Measurements from ENCODE around the gene SCRN2. TPM values are rescaled to one million over a fixed set of nuclear protein-coding genes. Genes with fewer than 3 reads are reported as not detected.

The SCRN2 gene
- total RNA-seq (2021): 50.8 to 54.1 TPM (median 51.6 TPM) in 3 replicates
- percentile 74 among the genes with signal in this experiment for Bru-seq, nascent RNA
- long read RNA-seq, experiment 1, transcript SCRN2-212 (7 exons, 1,745 nt): minor isoform, 17 of 146 reads
- long read RNA-seq, experiment 1, transcript SCRN2-201 (8 exons, 1,548 nt): major isoform, 41 of 146 reads
- long read RNA-seq, experiment 1, transcript SCRN2-202 (7 exons, 1,779 nt): minor isoform, 8 of 146 reads
- long read RNA-seq, experiment 1, partial matches to known transcripts: 25 of 146 reads
- long read RNA-seq, experiment 1, other reads (novel, unspliced or antisense): 53 of 146 reads
- long read RNA-seq, experiment 2, transcript SCRN2-201 (8 exons, 1,548 nt): minor isoform, 11 of 48 reads
- long read RNA-seq, experiment 2, transcript SCRN2-212 (7 exons, 1,745 nt): major isoform, 12 of 48 reads
- long read RNA-seq, experiment 2, partial matches to known transcripts: 11 of 48 reads
- long read RNA-seq, experiment 2, other reads (novel, unspliced or antisense): 13 of 48 reads
- long read RNA-seq, experiment 3, transcript SCRN2-201 (8 exons, 1,548 nt): major isoform, 28 of 73 reads
- long read RNA-seq, experiment 3, transcript SCRN2-212 (7 exons, 1,745 nt): minor isoform, 14 of 73 reads
- long read RNA-seq, experiment 3, partial matches to known transcripts: 6 of 73 reads
- long read RNA-seq, experiment 3, other reads (novel, unspliced or antisense): 22 of 73 reads

DNA sequence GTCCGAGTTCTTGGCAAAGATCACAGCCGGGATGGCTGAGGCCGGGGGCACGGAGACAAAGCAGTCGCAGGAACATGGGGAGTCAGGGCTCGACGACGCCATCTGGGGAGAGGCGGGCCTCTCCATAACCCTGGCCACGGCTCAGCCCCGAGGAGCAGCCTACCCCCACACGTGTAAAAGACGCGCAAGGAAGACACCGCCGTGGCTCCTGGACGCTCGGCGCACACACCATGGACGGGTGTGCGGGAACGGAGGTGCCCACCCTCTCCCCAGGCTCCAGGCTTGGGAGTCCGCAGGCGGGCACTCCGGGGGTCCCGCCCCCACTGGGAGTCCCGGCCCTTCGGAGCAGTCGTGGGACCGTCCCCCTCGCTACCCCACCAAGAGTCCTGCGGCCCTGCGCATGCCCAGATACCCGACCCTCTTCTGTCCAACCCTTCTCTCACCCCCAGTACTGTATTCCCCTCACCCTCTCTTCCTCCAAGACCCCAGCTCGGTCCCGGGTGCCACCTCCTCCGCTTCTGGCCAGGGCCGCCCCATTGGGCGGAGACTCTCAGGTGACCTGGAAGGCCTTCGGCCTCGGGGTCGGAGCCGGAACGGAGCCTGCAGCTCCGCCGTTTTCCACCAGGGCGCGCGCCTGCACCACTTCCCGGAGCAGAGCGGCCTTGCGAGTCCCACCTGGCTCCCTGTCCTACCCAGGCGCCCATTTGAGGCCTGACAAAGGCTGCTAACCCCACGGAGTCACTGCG, at the start of gene SCRN2:
Gene SCRN2, minus strand, starts transcription at position 532 of the 746 bp plus-strand sequence. Its CDS starts 430 bp downstream, at position 102.
- Mint-ChIP-seq H3K4me1 (peaks cover 41% of the 10 kb centered on the region), H3K27me3 (ENCODE audit: low read depth) (peaks cover 19% of the 10 kb centered on the region), H3K36me3 (no peaks in the 10 kb centered on the region; the same call in 1 of the 2 replicates), H3K4me3 (peak within 1 kb of the TSS; percentile 95), H3K27ac (peak within 1 kb of the TSS; percentile 80; the same call in 1 of the 2 replicates), H3K9me3 (no peaks in the 10 kb centered on the region)
- peak; percentile 97 for DNase-seq (ENCODE audit: low spot score)
- ChIA-PET POLR2A (interaction anchor here (0.8 to 1.8 kb wide), 4 partner anchors 44 to 191 kb away, joined by 3 to 8 read pairs (median 5); partner anchors contain the start of genes KPNB1 and SP2), CTCF (interaction anchor here (0.6 to 19.3 kb wide), 38 partner anchors 10 to 209 kb away, joined by 3 to 1122 read pairs (median 6); partner anchors contain the start of genes CDK5RAP3, LRRC46, MRPL10 and OSBPL7)
- ATAC-seq: peak; percentile 95
- TF ChIP-seq ZNF423 (CRISPR knock-in tag; IDR thresholded peaks at IDR 0.05) (peak; percentile 94), GRHL2 (CRISPR knock-in tag; IDR thresholded peaks at IDR 0.05; ENCODE audit: insufficient replicate concordance, severe bottlenecking) (no peak), FOXP1 (CRISPR knock-in tag; IDR thresholded peaks at IDR 0.05; ENCODE audit: borderline replicate concordance) (peak; percentile 48; the same call in 1 of the 2 replicates), FOXK1 (CRISPR knock-in tag; IDR thresholded peaks at IDR 0.05) (0 out of 2 replicates have a peak, but pooled peaks have one; percentile 31), ESRRA (CRISPR knock-in tag; IDR thresholded peaks at IDR 0.05; ENCODE audit: borderline replicate concordance) (0 out of 2 replicates have a peak, but pooled peaks have one; percentile 23), JAZF1 (CRISPR knock-in tag; IDR thresholded peaks at IDR 0.05) (no peak), MYBL2 (CRISPR knock-in tag; IDR thresholded peaks at IDR 0.05) (no peak), SP1 (CRISPR knock-in tag; conservative IDR thresholded peaks at IDR 0.05) (peak; percentile 71; the same call in 1 of the 2 replicates), NFYB (CRISPR knock-in tag; conservative IDR thresholded peaks at IDR 0.05; ENCODE audit: low read depth) (peak; percentile 80)
- TF ChIP-seq, protein P1, sequence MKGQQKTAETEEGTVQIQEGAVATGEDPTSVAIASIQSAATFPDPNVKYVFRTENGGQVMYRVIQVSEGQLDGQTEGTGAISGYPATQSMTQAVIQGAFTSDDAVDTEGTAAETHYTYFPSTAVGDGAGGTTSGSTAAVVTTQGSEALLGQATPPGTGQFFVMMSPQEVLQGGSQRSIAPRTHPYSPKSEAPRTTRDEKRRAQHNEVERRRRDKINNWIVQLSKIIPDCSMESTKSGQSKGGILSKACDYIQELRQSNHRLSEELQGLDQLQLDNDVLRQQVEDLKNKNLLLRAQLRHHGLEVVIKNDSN (CRISPR knock-in tag; IDR thresholded peaks at IDR 0.05): peak; percentile 84
- TF ChIP-seq, protein P2, sequence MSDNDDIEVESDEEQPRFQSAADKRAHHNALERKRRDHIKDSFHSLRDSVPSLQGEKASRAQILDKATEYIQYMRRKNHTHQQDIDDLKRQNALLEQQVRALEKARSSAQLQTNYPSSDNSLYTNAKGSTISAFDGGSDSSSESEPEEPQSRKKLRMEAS (CRISPR knock-in tag; IDR thresholded peaks at IDR 0.05): peak; percentile 68; the same call in 1 of the 2 replicates
- TF ChIP-seq, protein P3, sequence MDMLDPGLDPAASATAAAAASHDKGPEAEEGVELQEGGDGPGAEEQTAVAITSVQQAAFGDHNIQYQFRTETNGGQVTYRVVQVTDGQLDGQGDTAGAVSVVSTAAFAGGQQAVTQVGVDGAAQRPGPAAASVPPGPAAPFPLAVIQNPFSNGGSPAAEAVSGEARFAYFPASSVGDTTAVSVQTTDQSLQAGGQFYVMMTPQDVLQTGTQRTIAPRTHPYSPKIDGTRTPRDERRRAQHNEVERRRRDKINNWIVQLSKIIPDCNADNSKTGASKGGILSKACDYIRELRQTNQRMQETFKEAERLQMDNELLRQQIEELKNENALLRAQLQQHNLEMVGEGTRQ (CRISPR knock-in tag; IDR thresholded peaks at IDR 0.05): peak; percentile 80
- TF ChIP-seq, protein P4, sequence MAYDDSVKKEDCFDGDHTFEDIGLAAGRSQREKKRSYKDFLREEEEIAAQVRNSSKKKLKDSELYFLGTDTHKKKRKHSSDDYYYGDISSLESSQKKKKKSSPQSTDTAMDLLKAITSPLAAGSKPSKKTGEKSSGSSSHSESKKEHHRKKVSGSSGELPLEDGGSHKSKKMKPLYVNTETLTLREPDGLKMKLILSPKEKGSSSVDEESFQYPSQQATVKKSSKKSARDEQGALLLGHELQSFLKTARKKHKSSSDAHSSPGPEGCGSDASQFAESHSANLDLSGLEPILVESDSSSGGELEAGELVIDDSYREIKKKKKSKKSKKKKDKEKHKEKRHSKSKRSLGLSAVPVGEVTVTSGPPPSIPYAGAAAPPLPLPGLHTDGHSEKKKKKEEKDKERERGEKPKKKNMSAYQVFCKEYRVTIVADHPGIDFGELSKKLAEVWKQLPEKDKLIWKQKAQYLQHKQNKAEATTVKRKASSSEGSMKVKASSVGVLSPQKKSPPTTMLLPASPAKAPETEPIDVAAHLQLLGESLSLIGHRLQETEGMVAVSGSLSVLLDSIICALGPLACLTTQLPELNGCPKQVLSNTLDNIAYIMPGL (CRISPR knock-in tag; IDR thresholded peaks at IDR 0.05): peak; percentile 59; the same call in 1 of the 2 replicates
- TF ChIP-seq, protein P5, sequence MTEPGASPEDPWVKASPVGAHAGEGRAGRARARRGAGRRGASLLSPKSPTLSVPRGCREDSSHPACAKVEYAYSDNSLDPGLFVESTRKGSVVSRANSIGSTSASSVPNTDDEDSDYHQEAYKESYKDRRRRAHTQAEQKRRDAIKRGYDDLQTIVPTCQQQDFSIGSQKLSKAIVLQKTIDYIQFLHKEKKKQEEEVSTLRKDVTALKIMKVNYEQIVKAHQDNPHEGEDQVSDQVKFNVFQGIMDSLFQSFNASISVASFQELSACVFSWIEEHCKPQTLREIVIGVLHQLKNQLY (CRISPR knock-in tag; IDR thresholded peaks at IDR 0.05): no peak
- TF ChIP-seq, protein P6, sequence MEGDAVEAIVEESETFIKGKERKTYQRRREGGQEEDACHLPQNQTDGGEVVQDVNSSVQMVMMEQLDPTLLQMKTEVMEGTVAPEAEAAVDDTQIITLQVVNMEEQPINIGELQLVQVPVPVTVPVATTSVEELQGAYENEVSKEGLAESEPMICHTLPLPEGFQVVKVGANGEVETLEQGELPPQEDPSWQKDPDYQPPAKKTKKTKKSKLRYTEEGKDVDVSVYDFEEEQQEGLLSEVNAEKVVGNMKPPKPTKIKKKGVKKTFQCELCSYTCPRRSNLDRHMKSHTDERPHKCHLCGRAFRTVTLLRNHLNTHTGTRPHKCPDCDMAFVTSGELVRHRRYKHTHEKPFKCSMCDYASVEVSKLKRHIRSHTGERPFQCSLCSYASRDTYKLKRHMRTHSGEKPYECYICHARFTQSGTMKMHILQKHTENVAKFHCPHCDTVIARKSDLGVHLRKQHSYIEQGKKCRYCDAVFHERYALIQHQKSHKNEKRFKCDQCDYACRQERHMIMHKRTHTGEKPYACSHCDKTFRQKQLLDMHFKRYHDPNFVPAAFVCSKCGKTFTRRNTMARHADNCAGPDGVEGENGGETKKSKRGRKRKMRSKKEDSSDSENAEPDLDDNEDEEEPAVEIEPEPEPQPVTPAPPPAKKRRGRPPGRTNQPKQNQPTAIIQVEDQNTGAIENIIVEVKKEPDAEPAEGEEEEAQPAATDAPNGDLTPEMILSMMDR (IDR thresholded peaks at IDR 0.05): peak; percentile 87
- TF ChIP-seq, protein P7, sequence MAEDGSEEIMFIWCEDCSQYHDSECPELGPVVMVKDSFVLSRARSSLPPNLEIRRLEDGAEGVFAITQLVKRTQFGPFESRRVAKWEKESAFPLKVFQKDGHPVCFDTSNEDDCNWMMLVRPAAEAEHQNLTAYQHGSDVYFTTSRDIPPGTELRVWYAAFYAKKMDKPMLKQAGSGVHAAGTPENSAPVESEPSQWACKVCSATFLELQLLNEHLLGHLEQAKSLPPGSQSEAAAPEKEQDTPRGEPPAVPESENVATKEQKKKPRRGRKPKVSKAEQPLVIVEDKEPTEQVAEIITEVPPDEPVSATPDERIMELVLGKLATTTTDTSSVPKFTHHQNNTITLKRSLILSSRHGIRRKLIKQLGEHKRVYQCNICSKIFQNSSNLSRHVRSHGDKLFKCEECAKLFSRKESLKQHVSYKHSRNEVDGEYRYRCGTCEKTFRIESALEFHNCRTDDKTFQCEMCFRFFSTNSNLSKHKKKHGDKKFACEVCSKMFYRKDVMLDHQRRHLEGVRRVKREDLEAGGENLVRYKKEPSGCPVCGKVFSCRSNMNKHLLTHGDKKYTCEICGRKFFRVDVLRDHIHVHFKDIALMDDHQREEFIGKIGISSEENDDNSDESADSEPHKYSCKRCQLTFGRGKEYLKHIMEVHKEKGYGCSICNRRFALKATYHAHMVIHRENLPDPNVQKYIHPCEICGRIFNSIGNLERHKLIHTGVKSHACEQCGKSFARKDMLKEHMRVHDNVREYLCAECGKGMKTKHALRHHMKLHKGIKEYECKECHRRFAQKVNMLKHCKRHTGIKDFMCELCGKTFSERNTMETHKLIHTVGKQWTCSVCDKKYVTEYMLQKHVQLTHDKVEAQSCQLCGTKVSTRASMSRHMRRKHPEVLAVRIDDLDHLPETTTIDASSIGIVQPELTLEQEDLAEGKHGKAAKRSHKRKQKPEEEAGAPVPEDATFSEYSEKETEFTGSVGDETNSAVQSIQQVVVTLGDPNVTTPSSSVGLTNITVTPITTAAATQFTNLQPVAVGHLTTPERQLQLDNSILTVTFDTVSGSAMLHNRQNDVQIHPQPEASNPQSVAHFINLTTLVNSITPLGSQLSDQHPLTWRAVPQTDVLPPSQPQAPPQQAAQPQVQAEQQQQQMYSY (CRISPR knock-in tag; IDR thresholded peaks at IDR 0.05): peak; percentile 70; the same call in 1 of the 2 replicates
- TF ChIP-seq, protein P8, sequence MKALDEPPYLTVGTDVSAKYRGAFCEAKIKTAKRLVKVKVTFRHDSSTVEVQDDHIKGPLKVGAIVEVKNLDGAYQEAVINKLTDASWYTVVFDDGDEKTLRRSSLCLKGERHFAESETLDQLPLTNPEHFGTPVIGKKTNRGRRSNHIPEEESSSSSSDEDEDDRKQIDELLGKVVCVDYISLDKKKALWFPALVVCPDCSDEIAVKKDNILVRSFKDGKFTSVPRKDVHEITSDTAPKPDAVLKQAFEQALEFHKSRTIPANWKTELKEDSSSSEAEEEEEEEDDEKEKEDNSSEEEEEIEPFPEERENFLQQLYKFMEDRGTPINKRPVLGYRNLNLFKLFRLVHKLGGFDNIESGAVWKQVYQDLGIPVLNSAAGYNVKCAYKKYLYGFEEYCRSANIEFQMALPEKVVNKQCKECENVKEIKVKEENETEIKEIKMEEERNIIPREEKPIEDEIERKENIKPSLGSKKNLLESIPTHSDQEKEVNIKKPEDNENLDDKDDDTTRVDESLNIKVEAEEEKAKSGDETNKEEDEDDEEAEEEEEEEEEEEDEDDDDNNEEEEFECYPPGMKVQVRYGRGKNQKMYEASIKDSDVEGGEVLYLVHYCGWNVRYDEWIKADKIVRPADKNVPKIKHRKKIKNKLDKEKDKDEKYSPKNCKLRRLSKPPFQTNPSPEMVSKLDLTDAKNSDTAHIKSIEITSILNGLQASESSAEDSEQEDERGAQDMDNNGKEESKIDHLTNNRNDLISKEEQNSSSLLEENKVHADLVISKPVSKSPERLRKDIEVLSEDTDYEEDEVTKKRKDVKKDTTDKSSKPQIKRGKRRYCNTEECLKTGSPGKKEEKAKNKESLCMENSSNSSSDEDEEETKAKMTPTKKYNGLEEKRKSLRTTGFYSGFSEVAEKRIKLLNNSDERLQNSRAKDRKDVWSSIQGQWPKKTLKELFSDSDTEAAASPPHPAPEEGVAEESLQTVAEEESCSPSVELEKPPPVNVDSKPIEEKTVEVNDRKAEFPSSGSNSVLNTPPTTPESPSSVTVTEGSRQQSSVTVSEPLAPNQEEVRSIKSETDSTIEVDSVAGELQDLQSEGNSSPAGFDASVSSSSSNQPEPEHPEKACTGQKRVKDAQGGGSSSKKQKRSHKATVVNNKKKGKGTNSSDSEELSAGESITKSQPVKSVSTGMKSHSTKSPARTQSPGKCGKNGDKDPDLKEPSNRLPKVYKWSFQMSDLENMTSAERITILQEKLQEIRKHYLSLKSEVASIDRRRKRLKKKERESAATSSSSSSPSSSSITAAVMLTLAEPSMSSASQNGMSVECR (CRISPR knock-in tag; IDR thresholded peaks at IDR 0.05; ENCODE audit: borderline replicate concordance): 0 out of 2 replicates have a peak, but pooled peaks have one; percentile 23
